Activated T-helper 2 cell treated with anti-CD3 and anti-CD28 coated beads, Interferon-gamma antibody, Interleukin-2, Interleukin-4, amounts not matched to agents 10 μg/mL and 5 μg/mL and 100 μg/mL, durations not matched to agents 14 hours and 24 hours and 36 hours (primary cell): ENCODE measurements around the gene GOLGA8J. TPM values are rescaled to one million over a fixed set of nuclear protein-coding genes. Genes with fewer than 3 reads are reported as not detected.
"Not testable (repeated sequence)": the region's sequence is repeated elsewhere in the genome, so short reads cannot be mapped to it uniquely, and the experiment has no call there.

Experiments used
- DNase-seq: peaks from one replicate; pipeline ENCODE4 v3.0.0; 2021; ENCODE audit warnings: low spot score
- H3K27ac Mint-ChIP-seq: one replicate; pipeline ENCODE4 v1.8.0; 2021; ENCODE audit warnings: mixed read lengths
- H3K27me3 Mint-ChIP-seq: one replicate; pipeline ENCODE4 v1.8.0; 2021; ENCODE audit warnings: low read depth, mixed read lengths
- H3K36me3 Mint-ChIP-seq: one replicate; pipeline ENCODE4 v1.8.0; 2021; ENCODE audit warnings: low read depth, mixed read lengths
- H3K4me1 Mint-ChIP-seq: one replicate; pipeline ENCODE4 v1.8.0; 2021; ENCODE audit warnings: low read depth, mixed read lengths
- H3K4me3 Mint-ChIP-seq: one replicate; pipeline ENCODE4 v1.8.0; 2021; ENCODE audit warnings: low read depth, mild to moderate bottlenecking, moderate library complexity, mixed read lengths
- H3K9me3 Mint-ChIP-seq: one replicate; pipeline ENCODE4 v1.8.0; 2021; ENCODE audit warnings: mixed read lengths
- intact Hi-C: fragments of 100-400 bp; cut with micrococcal nuclease; formaldehyde crosslinking; loops from one replicate; pipeline ENCODE4 v1.15.1; 2023
- total RNA-seq: library from RNA; stranded (reverse); gene quantifications from 2 replicates; pipeline ENCODE4 v1.2.3, GENCODE V29; 2022

Gene GOLGA8J
- total RNA-seq, 1 donor from 2014 or later = not detected

DNA sequence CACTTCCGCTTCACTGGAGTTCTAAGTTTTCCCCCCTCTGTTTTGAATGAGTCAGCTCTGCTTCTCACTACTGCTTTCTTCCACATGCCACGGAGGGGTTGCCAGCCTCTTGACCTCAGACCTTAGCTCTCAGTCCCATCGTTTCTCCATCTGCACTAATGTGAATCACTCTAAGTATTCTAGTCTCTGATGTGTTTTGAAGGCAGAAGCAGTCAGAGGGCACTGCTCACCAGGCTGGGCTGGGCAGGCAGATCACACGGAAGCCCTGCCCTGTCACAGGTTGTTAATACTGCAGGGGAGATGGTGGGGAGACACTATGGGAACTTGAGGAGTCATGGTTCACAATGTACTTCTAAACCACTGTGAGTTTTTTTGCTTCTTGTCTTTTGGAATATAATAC lies 27.8 kb downstream of the GOLGA8J start:
- H3K27me3 Mint-ChIP-seq, intact Hi-C loops, H3K27ac Mint-ChIP-seq, H3K36me3 Mint-ChIP-seq, DNase-seq, H3K9me3 Mint-ChIP-seq, H3K4me1 Mint-ChIP-seq, H3K4me3 Mint-ChIP-seq: not testable (repeated sequence)

DNA sequence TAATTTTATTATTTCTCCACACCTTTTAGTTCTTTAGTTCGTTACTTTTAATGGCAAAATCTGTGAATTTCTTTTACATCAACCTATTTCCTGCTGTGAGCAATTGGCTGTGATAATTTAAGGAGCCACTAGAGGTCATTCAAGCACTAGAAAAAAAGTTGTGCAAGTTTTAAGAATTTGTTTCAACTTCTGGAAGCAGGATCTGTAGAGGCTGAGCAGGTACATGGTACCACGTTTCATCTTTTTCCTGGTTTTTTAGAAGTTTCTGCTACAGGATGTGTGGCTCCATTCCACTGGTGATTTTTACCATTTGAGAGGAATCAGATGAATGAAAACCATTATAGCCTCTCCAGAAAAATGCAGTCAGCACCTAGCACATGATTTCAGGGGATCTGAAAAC lies 47.3 kb downstream of the GOLGA8J start:
- H3K36me3 Mint-ChIP-seq, H3K4me1 Mint-ChIP-seq, H3K9me3 Mint-ChIP-seq, H3K27ac Mint-ChIP-seq, H3K27me3 Mint-ChIP-seq, DNase-seq, H3K4me3 Mint-ChIP-seq, intact Hi-C loops: not testable (repeated sequence)

DNA sequence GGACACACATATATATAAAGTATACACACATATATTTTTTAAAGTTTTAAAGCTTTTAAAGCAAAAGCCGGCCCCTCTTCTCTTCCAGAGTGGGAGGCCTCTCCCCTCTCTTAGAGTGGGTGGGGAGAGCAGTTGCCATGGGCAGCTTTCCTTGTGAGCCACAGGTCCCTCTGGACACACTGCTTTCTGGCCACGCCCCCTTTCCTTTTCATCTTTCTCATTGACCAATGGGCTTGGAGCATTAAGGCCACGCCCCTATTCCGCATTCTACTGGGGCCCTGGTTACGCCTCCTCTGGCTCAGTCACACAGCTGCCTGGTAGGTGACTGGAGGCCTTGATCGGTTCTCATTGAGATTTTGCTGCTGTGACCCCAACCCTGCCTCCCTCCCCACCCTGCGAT lies 52.0 kb downstream of the GOLGA8J start, which contains the start of gene GOLGA8T:
TSS of gene GOLGA8T (plus strand) at position 301 of the 400 bp plus-strand sequence. CDS start at position 399, 98 bp downstream.
- H3K36me3 Mint-ChIP-seq, H3K9me3 Mint-ChIP-seq, H3K4me1 Mint-ChIP-seq, H3K27me3 Mint-ChIP-seq, H3K27ac Mint-ChIP-seq, H3K4me3 Mint-ChIP-seq, intact Hi-C loops, DNase-seq: not testable (repeated sequence)

Other genes starting within 250 kb of the GOLGA8J start
- gene GOLGA8T, start 52.1 kb downstream of the GOLGA8J start, total RNA-seq = not detected in 2 replicates